DMS79 (cell line): ENCODE results near the gene GSTA1.
"Not testable (repeated sequence)": the region's sequence is repeated elsewhere in the genome, so short reads cannot be mapped to it uniquely, and the experiment has no call there.

Experiments used
- DNase-seq: peaks from one replicate; lab custom pipeline; 2025; lab: John Stamatoyannopoulos, UW

Gene GSTA1

GRCh38 chr6:52757651-52758338 lies 45.8 kb downstream of the GSTA1 start:
- not testable (repeated sequence) for DNase-seq

- peak; percentile 84 for DNase-seq
Measured at GRCh38 chr6:52754443-52754842, 49.2 kb downstream of the GSTA1 start.

GRCh38 chr6:52753137-52753536 lies 50.5 kb downstream of the GSTA1 start:
- DNase-seq, result not testable (repeated sequence)

- DNase-seq, result no peak
Measured at GRCh38 chr6:52752310-52752709, 51.3 kb downstream of the GSTA1 start.

GRCh38 chr6:52749556-52750152 lies 54.0 kb downstream of the GSTA1 start:
- no peak for DNase-seq

- not testable (repeated sequence) for DNase-seq
Measured at GRCh38 chr6:52747301-52747700, 56.3 kb downstream of the GSTA1 start.

- DNase-seq, result no peak
Measured at GRCh38 chr6:52746213-52746612, 57.4 kb downstream of the GSTA1 start.

- no peak for DNase-seq
Measured at GRCh38 chr6:52745764-52746201, 57.8 kb downstream of the GSTA1 start.

GRCh38 chr6:52741872-52742271 lies 61.7 kb downstream of the GSTA1 start:
- DNase-seq, result no peak
